ENCODE measurements around the gene ACOT7. TPM values are rescaled to one million over a fixed set of nuclear protein-coding genes. Genes with fewer than 3 reads are reported as not detected.

ACOT7 gene
- total RNA-seq, 4 donors from 2014 or later = 15.0 to 38.7 (median 28.6) TPM

DNA sequence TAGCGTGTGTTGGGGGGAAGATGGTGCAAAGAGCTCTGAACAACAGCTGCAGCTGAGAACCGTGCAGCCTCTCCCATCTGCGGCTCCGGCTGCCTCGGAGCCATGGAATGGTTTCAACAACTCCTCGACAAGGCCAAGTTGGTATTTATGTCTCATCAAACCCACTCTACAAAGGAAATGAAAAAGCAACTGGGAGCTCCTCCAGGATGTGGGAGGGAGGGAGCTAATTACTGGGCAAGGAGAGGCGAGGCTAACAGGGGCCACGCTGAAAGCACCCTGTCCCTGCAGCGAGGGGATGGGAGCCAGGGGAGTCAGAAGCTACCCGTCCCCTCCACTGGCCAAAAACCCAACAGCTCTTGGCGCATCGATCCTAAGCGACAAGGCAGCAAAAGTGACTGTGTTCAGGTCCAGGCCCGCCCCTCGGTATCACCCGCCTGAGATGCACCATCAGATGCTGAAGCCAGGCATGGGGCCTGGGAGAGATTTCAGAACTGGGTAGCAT is 63.1 kb downstream of the ACOT7 start:
- no peak for DNase-seq (ENCODE audit: extremely low spot score)
- Histone ChIP-seq H3K27ac (replicated peaks in 1 of 4) (no peak overlapping the region), H3K9me3 (no peaks in the 10 kb centered on the region), H3K4me1 (peaks cover 6 to 32% (median 21%) of the 10 kb centered on the region in 4 donors), H3K27me3 (no peaks in the 10 kb centered on the region), H3K36me3 (peaks cover 0 to 25% (median 12%) of the 10 kb centered on the region in 4 donors), H3K4me3 (no peak overlapping the region)
- intact Hi-C loops (cut with DNase I) = no loop called here
- WGBS = 53% methylated on average over 15 of the region's 16 CpGs
- TF ChIP-seq EP300 (IDR thresholded peaks at IDR 0.05) (no peak), POLR2A (IDR thresholded peaks at IDR 0.05; ENCODE audit: low read depth) (no peak), POLR2AphosphoS5 (IDR thresholded peaks at IDR 0.05) (no peak)
- TF ChIP-seq, protein P1, sequence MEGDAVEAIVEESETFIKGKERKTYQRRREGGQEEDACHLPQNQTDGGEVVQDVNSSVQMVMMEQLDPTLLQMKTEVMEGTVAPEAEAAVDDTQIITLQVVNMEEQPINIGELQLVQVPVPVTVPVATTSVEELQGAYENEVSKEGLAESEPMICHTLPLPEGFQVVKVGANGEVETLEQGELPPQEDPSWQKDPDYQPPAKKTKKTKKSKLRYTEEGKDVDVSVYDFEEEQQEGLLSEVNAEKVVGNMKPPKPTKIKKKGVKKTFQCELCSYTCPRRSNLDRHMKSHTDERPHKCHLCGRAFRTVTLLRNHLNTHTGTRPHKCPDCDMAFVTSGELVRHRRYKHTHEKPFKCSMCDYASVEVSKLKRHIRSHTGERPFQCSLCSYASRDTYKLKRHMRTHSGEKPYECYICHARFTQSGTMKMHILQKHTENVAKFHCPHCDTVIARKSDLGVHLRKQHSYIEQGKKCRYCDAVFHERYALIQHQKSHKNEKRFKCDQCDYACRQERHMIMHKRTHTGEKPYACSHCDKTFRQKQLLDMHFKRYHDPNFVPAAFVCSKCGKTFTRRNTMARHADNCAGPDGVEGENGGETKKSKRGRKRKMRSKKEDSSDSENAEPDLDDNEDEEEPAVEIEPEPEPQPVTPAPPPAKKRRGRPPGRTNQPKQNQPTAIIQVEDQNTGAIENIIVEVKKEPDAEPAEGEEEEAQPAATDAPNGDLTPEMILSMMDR (IDR thresholded peaks at IDR 0.05) = no peak

DNA sequence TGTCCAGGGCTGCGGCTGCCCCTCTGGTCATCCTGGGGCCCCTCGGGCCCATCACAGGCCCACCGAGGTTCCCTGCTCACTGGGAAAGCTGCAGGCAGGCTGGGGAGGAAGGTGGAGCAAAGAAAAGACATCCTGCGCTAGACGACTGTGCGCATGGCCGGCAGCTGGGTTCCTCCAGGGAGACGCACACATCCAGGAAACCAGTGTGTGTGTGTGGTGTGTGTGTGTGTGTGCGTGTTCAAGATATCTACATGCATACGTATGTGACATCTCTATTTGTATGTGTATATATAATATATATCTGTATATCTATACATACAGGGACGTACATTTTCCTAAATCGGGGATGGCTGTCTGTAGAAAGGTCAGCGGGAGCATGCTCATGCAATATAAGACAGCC is 63.7 kb downstream of the ACOT7 start:
- intact Hi-C loops (cut with DNase I) = no loop called here
- no peak for TF ChIP-seq EP300 (IDR thresholded peaks at IDR 0.05)
- no peak for TF ChIP-seq POLR2AphosphoS5 (IDR thresholded peaks at IDR 0.05)
- no peak for TF ChIP-seq POLR2A (IDR thresholded peaks at IDR 0.05; ENCODE audit: low read depth)

DNA sequence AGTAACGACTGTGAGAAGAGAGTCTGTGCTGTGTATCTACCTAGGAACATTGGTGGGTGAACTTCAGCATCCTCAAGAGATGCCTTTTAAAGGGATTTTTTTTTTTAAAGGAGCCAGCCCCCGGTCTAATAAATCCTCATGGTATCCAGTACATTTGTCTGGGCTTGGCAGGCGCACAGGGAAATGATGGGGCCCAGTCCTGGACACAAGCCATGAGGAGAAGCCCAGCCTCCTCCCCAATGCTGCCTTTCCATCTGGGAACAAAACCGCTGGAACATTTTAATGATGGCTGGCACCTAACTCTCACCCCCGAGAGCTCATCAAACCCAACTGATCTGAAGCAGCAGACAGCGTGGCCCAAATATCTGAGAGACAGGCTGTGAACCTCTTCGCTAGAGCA is 64.2 kb downstream of the ACOT7 start:
- no peaks in the 10 kb centered on the region for H3K27me3 ChIP-seq
- no peaks in the 10 kb centered on the region for H3K9me3 ChIP-seq
- no peak for TF ChIP-seq EP300 (IDR thresholded peaks at IDR 0.05)
- no peak for TF ChIP-seq POLR2AphosphoS5 (IDR thresholded peaks at IDR 0.05)
- peaks cover 0 to 25% (median 12%) of the 10 kb centered on the region in 4 donors for H3K36me3 ChIP-seq
- H3K27ac ChIP-seq (replicated peaks in 1 of 4) = no peak overlapping the region
- peaks cover 6 to 32% (median 21%) of the 10 kb centered on the region in 4 donors for H3K4me1 ChIP-seq
- WGBS = 56% methylated on average over 7 of the region's 7 CpGs
- DNase-seq (ENCODE audit: extremely low spot score) = no peak
- no peak overlapping the region for H3K4me3 ChIP-seq
- intact Hi-C loops (cut with DNase I) = no loop called here

More for the DNA sequence above, 63.7 kb downstream of the ACOT7 start:
- H3K36me3 ChIP-seq = peaks cover 0 to 25% (median 12%) of the 10 kb centered on the region in 4 donors
- no peak for DNase-seq (ENCODE audit: extremely low spot score)
- no peak overlapping the region for H3K4me3 ChIP-seq
- peaks cover 6 to 32% (median 21%) of the 10 kb centered on the region in 4 donors for H3K4me1 ChIP-seq
- no peak overlapping the region for H3K27ac ChIP-seq (replicated peaks in 1 of 4)
- 46% methylated on average over 13 of the region's 13 CpGs for WGBS
- no peaks in the 10 kb centered on the region for H3K27me3 ChIP-seq
- H3K9me3 ChIP-seq = no peaks in the 10 kb centered on the region

DNA sequence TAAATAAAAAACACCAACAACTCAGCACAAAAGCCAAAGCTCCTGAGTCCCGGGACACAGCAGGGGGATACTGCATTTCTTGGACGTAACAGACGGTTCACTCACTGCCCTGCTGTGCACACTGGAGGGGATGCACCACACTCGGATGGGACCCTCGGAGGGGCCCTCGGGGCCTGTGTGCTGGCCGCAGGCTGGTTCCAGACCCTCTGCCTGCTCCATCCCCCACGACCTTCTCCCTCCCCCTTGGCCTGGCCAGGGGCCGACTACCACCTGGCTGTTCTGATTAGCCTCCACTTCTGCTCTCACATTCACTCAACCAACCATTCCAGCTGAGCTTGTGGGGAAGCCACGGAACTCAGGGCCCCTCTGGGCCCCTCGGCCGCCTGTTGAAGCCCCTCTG is 64.9 kb downstream of the ACOT7 start:
- Histone ChIP-seq H3K9me3 (no peaks in the 10 kb centered on the region), H3K4me1 (peaks cover 6 to 32% (median 21%) of the 10 kb centered on the region in 4 donors), H3K27me3 (no peaks in the 10 kb centered on the region), H3K36me3 (peaks cover 0 to 25% (median 12%) of the 10 kb centered on the region in 4 donors), H3K27ac (replicated peaks in 1 of 4) (no peak overlapping the region), H3K4me3 (no peak overlapping the region)
- WGBS = 71% methylated on average over 12 of the region's 12 CpGs
- TF ChIP-seq POLR2A (IDR thresholded peaks at IDR 0.05; ENCODE audit: low read depth) (no peak), EP300 (IDR thresholded peaks at IDR 0.05) (no peak), POLR2AphosphoS5 (IDR thresholded peaks at IDR 0.05) (no peak)
- TF ChIP-seq, protein P1 (IDR thresholded peaks at IDR 0.05) = no peak
- intact Hi-C loops (cut with DNase I) = no loop called here
- DNase-seq (ENCODE audit: extremely low spot score) = no peak

DNA sequence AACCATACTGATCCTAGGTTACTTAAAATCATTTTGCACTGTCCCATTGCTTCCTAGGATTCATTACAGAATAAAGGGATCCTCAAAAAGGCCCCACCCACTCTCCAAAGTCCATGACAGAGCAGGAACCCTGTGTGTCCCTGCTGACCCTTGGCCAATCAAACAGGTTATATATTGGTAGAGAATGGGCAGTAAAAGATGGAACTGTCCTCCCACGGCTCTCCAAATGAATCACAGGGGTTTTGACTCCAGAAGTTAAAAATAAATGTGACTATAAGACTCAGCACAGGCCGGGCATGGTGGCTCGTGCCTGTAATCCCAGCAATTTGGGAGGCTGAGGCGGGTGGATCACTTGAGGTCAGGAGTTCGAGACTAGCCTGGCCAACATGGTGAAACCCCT is 65.5 kb downstream of the ACOT7 start:
- no peaks in the 10 kb centered on the region for H3K27me3 ChIP-seq
- TF ChIP-seq POLR2A (IDR thresholded peaks at IDR 0.05; ENCODE audit: low read depth) (no peak), POLR2AphosphoS5 (IDR thresholded peaks at IDR 0.05) (no peak), EP300 (IDR thresholded peaks at IDR 0.05) (no peak)
- TF ChIP-seq, protein P1 (IDR thresholded peaks at IDR 0.05) = no peak
- peaks cover 0 to 23% (median 12%) of the 10 kb centered on the region in 4 donors for H3K36me3 ChIP-seq
- 88% methylated on average over 5 of the region's 5 CpGs for WGBS
- no peak overlapping the region for H3K27ac ChIP-seq (replicated peaks in 1 of 4)
- peaks cover 6 to 32% (median 21%) of the 10 kb centered on the region in 4 donors for H3K4me1 ChIP-seq
- no peaks in the 10 kb centered on the region for H3K9me3 ChIP-seq
- intact Hi-C loops (cut with DNase I) = no loop called here
- DNase-seq (ENCODE audit: extremely low spot score) = no peak
- no peak overlapping the region for H3K4me3 ChIP-seq

DNA sequence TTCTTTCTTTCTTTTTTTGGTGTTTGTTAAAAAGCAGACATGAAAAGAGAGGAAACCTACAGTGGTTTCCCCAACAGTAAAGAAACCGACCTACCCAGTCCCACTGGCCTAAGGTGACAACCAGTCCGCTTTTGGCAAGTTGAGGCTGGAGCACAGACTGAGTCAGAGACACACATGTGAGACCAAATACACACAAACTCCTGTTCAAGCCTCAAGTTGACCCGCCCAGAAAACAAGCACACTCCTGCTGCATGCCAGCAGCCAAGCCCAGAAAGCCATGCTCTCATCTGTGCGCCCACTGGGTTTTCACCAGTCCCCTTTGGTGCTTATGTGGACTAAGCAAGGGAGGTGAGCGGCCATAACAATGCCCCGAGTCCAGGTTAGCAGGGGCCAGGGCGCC is 68.1 kb downstream of the ACOT7 start:
- intact Hi-C loops (cut with DNase I) = no loop called here
- H3K4me1 ChIP-seq = peaks cover 6 to 20% (median 19%) of the 10 kb centered on the region in 4 donors
- no peak for TF ChIP-seq EP300 (IDR thresholded peaks at IDR 0.05)
- TF ChIP-seq, protein P1 (IDR thresholded peaks at IDR 0.05) = no peak
- H3K27ac ChIP-seq (replicated peaks in 1 of 4) = no peak overlapping the region
- H3K27me3 ChIP-seq = no peaks in the 10 kb centered on the region
- WGBS = 91% methylated on average over 6 of the region's 7 CpGs
- H3K4me3 ChIP-seq = no peak overlapping the region
- H3K9me3 ChIP-seq = no peaks in the 10 kb centered on the region
- no peak for DNase-seq (ENCODE audit: extremely low spot score)
- peaks cover 0 to 17% (median 12%) of the 10 kb centered on the region in 4 donors for H3K36me3 ChIP-seq

Measured in esophagus muscularis mucosa (tissue), 4 donors.